ENCODE data around the gene SBK2. TPM values are rescaled to one million over a fixed set of nuclear protein-coding genes. Genes with fewer than 3 reads are reported as not detected.

SBK2 gene
- total and polyA plus RNA-seq, 2 experiments from 2014 or later: 5.3 to 6.8 TPM

GRCh38 chr19:55529636-55530234, 7.2 kb downstream of the SBK2 start:
- no peak overlapping the region for H3K4me3 ChIP-seq
- DNase-seq (ENCODE audit: low read depth in 1 of 2, low spot score in 1 of 2): no peak
- H3K9me3 ChIP-seq (ENCODE audit: low read depth): no peaks in the 10 kb centered on the region
- no peaks in the 10 kb centered on the region for H3K4me1 ChIP-seq (ENCODE audit: low read depth)
- no peak overlapping the region for H3K27ac ChIP-seq
- no peaks in the 10 kb centered on the region for H3K36me3 ChIP-seq
- no peaks in the 10 kb centered on the region for H3K27me3 ChIP-seq
- TF ChIP-seq, protein P1, sequence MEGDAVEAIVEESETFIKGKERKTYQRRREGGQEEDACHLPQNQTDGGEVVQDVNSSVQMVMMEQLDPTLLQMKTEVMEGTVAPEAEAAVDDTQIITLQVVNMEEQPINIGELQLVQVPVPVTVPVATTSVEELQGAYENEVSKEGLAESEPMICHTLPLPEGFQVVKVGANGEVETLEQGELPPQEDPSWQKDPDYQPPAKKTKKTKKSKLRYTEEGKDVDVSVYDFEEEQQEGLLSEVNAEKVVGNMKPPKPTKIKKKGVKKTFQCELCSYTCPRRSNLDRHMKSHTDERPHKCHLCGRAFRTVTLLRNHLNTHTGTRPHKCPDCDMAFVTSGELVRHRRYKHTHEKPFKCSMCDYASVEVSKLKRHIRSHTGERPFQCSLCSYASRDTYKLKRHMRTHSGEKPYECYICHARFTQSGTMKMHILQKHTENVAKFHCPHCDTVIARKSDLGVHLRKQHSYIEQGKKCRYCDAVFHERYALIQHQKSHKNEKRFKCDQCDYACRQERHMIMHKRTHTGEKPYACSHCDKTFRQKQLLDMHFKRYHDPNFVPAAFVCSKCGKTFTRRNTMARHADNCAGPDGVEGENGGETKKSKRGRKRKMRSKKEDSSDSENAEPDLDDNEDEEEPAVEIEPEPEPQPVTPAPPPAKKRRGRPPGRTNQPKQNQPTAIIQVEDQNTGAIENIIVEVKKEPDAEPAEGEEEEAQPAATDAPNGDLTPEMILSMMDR (IDR thresholded peaks at IDR 0.05; ENCODE audit: low read depth, low read length): no peak

GRCh38 chr19:55528030-55528803, 8.7 kb downstream of the SBK2 start:
- no peak overlapping the region for H3K4me3 ChIP-seq
- TF ChIP-seq, protein P1 (IDR thresholded peaks at IDR 0.05; ENCODE audit: low read depth, low read length): no peak
- H3K4me1 ChIP-seq (ENCODE audit: low read depth): no peaks in the 10 kb centered on the region
- no peaks in the 10 kb centered on the region for H3K36me3 ChIP-seq
- no peaks in the 10 kb centered on the region for H3K27me3 ChIP-seq
- DNase-seq (ENCODE audit: low read depth in 1 of 2, low spot score in 1 of 2): peak in 1 of 2 donors; percentile 29
- H3K27ac ChIP-seq: no peak overlapping the region
- H3K9me3 ChIP-seq (ENCODE audit: low read depth): no peaks in the 10 kb centered on the region

GRCh38 chr19:55527197-55528029, 9.5 kb downstream of the SBK2 start:
- TF ChIP-seq, protein P1 (IDR thresholded peaks at IDR 0.05; ENCODE audit: low read depth, low read length): no peak
- Histone ChIP-seq H3K4me3 (no peak overlapping the region), H3K27me3 (no peaks in the 10 kb centered on the region), H3K4me1 (ENCODE audit: low read depth) (no peaks in the 10 kb centered on the region), H3K36me3 (no peaks in the 10 kb centered on the region), H3K27ac (no peak overlapping the region), H3K9me3 (ENCODE audit: low read depth) (no peaks in the 10 kb centered on the region)
- DNase-seq (ENCODE audit: low read depth in 1 of 2, low spot score in 1 of 2): no peak

GRCh38 chr19:55526216-55527196, 10.4 kb downstream of the SBK2 start:
- DNase-seq (ENCODE audit: low read depth in 1 of 2, low spot score in 1 of 2): peak; percentile 56 to 86
- peaks cover 3% of the 10 kb centered on the region for H3K4me1 ChIP-seq (ENCODE audit: low read depth)
- no peaks in the 10 kb centered on the region for H3K9me3 ChIP-seq (ENCODE audit: low read depth)
- TF ChIP-seq, protein P1 (IDR thresholded peaks at IDR 0.05; ENCODE audit: low read depth, low read length): no peak
- no peaks in the 10 kb centered on the region for H3K36me3 ChIP-seq
- peak overlapping the region; percentile 83 for H3K27ac ChIP-seq
- no peaks in the 10 kb centered on the region for H3K27me3 ChIP-seq
- H3K4me3 ChIP-seq: no peak overlapping the region

Data from cardiac muscle cell (in vitro differentiated cells and primary cell).